HepG2 (cell line): ENCODE results near the gene FGGY. TPM values are rescaled to one million over a fixed set of nuclear protein-coding genes. Genes with fewer than 3 reads are reported as not detected.

Experiments used
- ATAC-seq: fragments of 200-7000 bp; cut with Tn5 transposase; 3 replicates; pipeline ENCODE4 v1.9.1; 2020; ENCODE audit warnings: mild to moderate bottlenecking, moderate library complexity
- Bru-seq: library from RNA; stranded (reverse); fragments of 400-500 nt; gene quantifications from one replicate; lab custom pipeline; 2021; lab: Mats Ljungman, UMichigan
- BruChase-seq, 2 experiments: library from RNA; stranded (reverse); fragments of 400-500 nt; gene quantifications; one replicate each; lab custom pipeline; 2021; lab: Mats Ljungman, UMichigan
- BruUV-seq: library from RNA; stranded (reverse); fragments of 400-500 nt; replicated peaks from 2 replicates; lab custom pipeline; 2021; lab: Mats Ljungman, UMichigan
- CTCF ChIA-PET: fragments of 300-600 bp; formaldehyde crosslinking; extraction: SDS; loops from one replicate; lab custom pipeline; 2021; ENCODE audit warnings: low total read pairs, inconsistent platforms, low intra/inter-chr PET ratio; lab: Yijun Ruan, JAX
- POLR2A ChIA-PET: fragments of 350-600 bp; sonication (Branson Sonifier 250); formaldehyde crosslinking; loops from one replicate; lab custom pipeline; 2020; ENCODE audit warnings: antibody characterized with exemption, inconsistent platforms; lab: Yijun Ruan, JAX
- DNase-seq: peaks from one replicate; pipeline ENCODE4 v3.0.0-alpha.2; 2015; ENCODE audit warnings: low spot score
- FAIRE-seq: peaks from 3 replicates; lab custom pipeline; 2011; peaks lifted over from hg19 to GRCh38; lab: Jason Lieb, UNC
- H2AFZ ChIP-seq: one replicate; pipeline ENCODE4 v1.6.1; 2011; ENCODE audit warnings: low read length, inconsistent platforms
- H3K27ac ChIP-seq: fragments of 300-600 bp; 3 replicates; pipeline ENCODE4 v1.8.0; 2011; ENCODE audit warnings: mixed run types, mild to moderate bottlenecking, mixed read lengths, low read length, inconsistent platforms; ENCODE audit not compliant: insufficient read depth; ENCODE audit errors: extremely low read length
- H3K27me3 ChIP-seq, 2 experiments: fragments of 200-600 bp in 1 of 2; 2 replicates in 1 of 2; 3 replicates in 1 of 2; pipeline versions ENCODE4 v1.6.0 to v1.8.0; 2011; ENCODE audit warnings: low read length in 2 of 2, mild to moderate bottlenecking in 2 of 2, moderate library complexity in 2 of 2, inconsistent platforms in 1 of 2; ENCODE audit not compliant: insufficient read depth in 2 of 2, control insufficient read depth in 1 of 2
- H3K36me3 ChIP-seq, 2 experiments: fragments of 200-600 bp in 1 of 2; replicated peaks in 1 of 2; 2 replicates in 1 of 2; 3 replicates in 1 of 2; pipeline versions ENCODE4 v1.5.1 to v1.8.0; 2011; ENCODE audit warnings: low read length in 2 of 2, inconsistent platforms in 1 of 2; ENCODE audit not compliant: insufficient read depth in 2 of 2, control insufficient read depth in 1 of 2
- H3K4me1 ChIP-seq: 2 replicates; pipeline ENCODE4 v1.5.1; 2012; ENCODE audit warnings: low read length, inconsistent platforms; ENCODE audit not compliant: insufficient read depth
- H3K4me2 ChIP-seq: 2 replicates; pipeline ENCODE4 v1.6.0; 2011; ENCODE audit warnings: low read depth, low read length, inconsistent platforms
- H3K4me3 ChIP-seq, 3 experiments: fragments of 200-600 bp in 1 of 3; sonication (generic), shearing (Covaris generic) in 1 of 3; replicated peaks in 1 of 3; 2 replicates each; pipeline ENCODE4 v1.5.1; 2011 to 2016; ENCODE audit warnings: low read length in 3 of 3, inconsistent platforms in 2 of 3, low read depth in 2 of 3, mild to moderate bottlenecking in 2 of 3, control low read depth in 1 of 3, mixed read lengths in 1 of 3; ENCODE audit not compliant: insufficient read depth in 1 of 3
- H3K79me2 ChIP-seq: one replicate; pipeline ENCODE4 v1.6.1; 2011; ENCODE audit warnings: low read length, inconsistent platforms; ENCODE audit not compliant: insufficient read depth
- H3K9ac ChIP-seq: 2 replicates; pipeline ENCODE4 v1.6.0; 2011; ENCODE audit warnings: mild to moderate bottlenecking, low read depth, low read length, inconsistent platforms; ENCODE audit not compliant: insufficient read depth
- H3K9me3 ChIP-seq: 2 replicates; pipeline ENCODE4 v1.5.1; 2012; ENCODE audit warnings: mild to moderate bottlenecking, low read length
- H4K20me1 ChIP-seq: 2 replicates; pipeline ENCODE4 v1.6.0; 2011; ENCODE audit warnings: inconsistent platforms, mild to moderate bottlenecking, low read length, moderate library complexity; ENCODE audit not compliant: insufficient read depth
- ATF1 ChIP-seq: IDR thresholded peaks from 2 replicates; pipeline ENCODE4 v1.6.1; 2016; ENCODE audit warnings: mild to moderate bottlenecking, control low read depth
- BCL3 ChIP-seq: sonication (generic); formaldehyde crosslinking; IDR thresholded peaks from 2 replicates; pipeline ENCODE4 v1.5.1; 2020; ENCODE audit warnings: mild to moderate bottlenecking, missing genetic modification reagents, moderate library complexity
- DPF2 ChIP-seq: sonication (generic); formaldehyde crosslinking; IDR thresholded peaks from 2 replicates; pipeline ENCODE4 v1.4.0; 2020; ENCODE audit warnings: mild to moderate bottlenecking, low read depth, missing genetic modification reagents, borderline replicate concordance
- HOXA5 ChIP-seq: sonication (generic); formaldehyde crosslinking; IDR thresholded peaks from 2 replicates; pipeline ENCODE4 v1.4.0; 2020; ENCODE audit warnings: missing genetic modification reagents
- MAFG ChIP-seq: sonication (generic); formaldehyde crosslinking; IDR thresholded peaks from 2 replicates; pipeline ENCODE4 v1.5.1; 2020; ENCODE audit warnings: mild to moderate bottlenecking, missing genetic modification reagents
- MLX ChIP-seq: IDR thresholded peaks from 2 replicates; pipeline ENCODE4 v1.6.1; 2016
- SMC3 ChIP-seq: IDR thresholded peaks from 2 replicates; pipeline ENCODE4 v1.6.1; 2011; ENCODE audit warnings: low read length, improper control_type of control experiment
- ZNF230 ChIP-seq: sonication (generic); formaldehyde crosslinking; IDR thresholded peaks from 2 replicates; pipeline ENCODE4 v1.4.0; 2020; ENCODE audit warnings: mild to moderate bottlenecking, missing genetic modification reagents
- WGBS: methylation state at CpG from one replicate; pipeline ENCODE4 v1.1.6; 2017; ENCODE audit warnings: low lambda C conversion rate; 5-methylcytosine and 5-hydroxymethylcytosine counted together
- in situ Hi-C: cut with HindIII; loops from 2 replicates; pipeline ENCODE4 v1.10.0; 2017; ENCODE audit warnings: low pct_unique_long_range_greater_than_20kb; ENCODE audit not compliant: extremely low pct_ligation_motif_present
- intact Hi-C: fragments of 100-400 bp; cut with micrococcal nuclease; formaldehyde crosslinking; loops from one replicate; pipeline ENCODE4 v1.10.0; 2022; ENCODE audit not compliant: unreplicated experiment
- long read RNA-seq, 2 experiments: library from RNA in 1 of 2; library from polyadenylated mRNA in 1 of 2; stranded (forward) in 1 of 2; unstranded in 1 of 2; transcript quantifications; one replicate each; pipeline ENCODE4 v2.0.0, GENCODE V29; 2019 to 2022
- polyA minus RNA-seq, 3 experiments: library from RNA; depleted of rRNA, polyadenylated mRNA; stranded (reverse); fragments of >200 nt; gene quantifications; 2 replicates each; pipeline ENCODE4 v1.2.3, GENCODE V29; 2011; ENCODE audit warnings: low replicate concordance in 1 of 3
- polyA plus RNA-seq, 8 experiments: library from polyadenylated mRNA; depleted of rRNA in 3 of 8; stranded (reverse) in 7 of 8; unstranded in 1 of 8; fragments of >200 nt; fragmentation: Illumina TruSeq in 4 of 8; extraction: Trizol in 4 of 8; gene quantifications; 2 replicates each; pipeline versions ENCODE4 v1.2.1 to v1.2.3, GENCODE V29; 2011 to 2016; ENCODE audit warnings: low read depth in 4 of 8, missing spikeins in 1 of 8, mixed read lengths in 1 of 8; ENCODE audit not compliant: insufficient read depth in 1 of 8
- total RNA-seq, 5 experiments: library from RNA; depleted of rRNA; stranded (reverse); fragments of >200 nt; fragmentation: Illumina TruSeq; extraction: Trizol; gene quantifications; 2 replicates each; pipeline ENCODE4 v1.2.3, GENCODE V29; 2016; ENCODE audit warnings: low read depth in 1 of 5

Gene FGGY
- total RNA-seq (2016; rRNA removed; fragmentation: Illumina TruSeq; extraction: Trizol) (15.7 and 20.0 TPM in 2 replicates), polyA plus RNA-seq (2011; rRNA removed) (25.6 and 27.5 TPM in 2 replicates), polyA minus RNA-seq (2011; rRNA and poly(A)+ RNA removed; ENCODE audit: low replicate concordance) (11.3 and 53.1 TPM in 2 replicates), Bru-seq, nascent RNA (percentile 47 among the genes with signal in this experiment), BruChase-seq, experiment 1, labeled RNA remaining after a 6-hour chase (percentile 37 among the genes with signal in this experiment), BruChase-seq, experiment 2, labeled RNA remaining after a 2-hour chase (percentile 47 among the genes with signal in this experiment)
- total RNA-seq (2016; cell fraction: cytosol; rRNA removed; fragmentation: Illumina TruSeq; extraction: Trizol; ENCODE audit: low read depth): 59.4 and 62.1 TPM in 2 replicates
- 16.5 and 19.6 TPM in 2 replicates for total RNA-seq (2016; cell fraction: insoluble cytoplasmic fraction; rRNA removed; fragmentation: Illumina TruSeq; extraction: Trizol)
- total RNA-seq (2016; cell fraction: membrane; rRNA removed; fragmentation: Illumina TruSeq; extraction: Trizol): 19.5 and 21.4 TPM in 2 replicates
- 16.9 and 19.5 TPM in 2 replicates for total RNA-seq (2016; cell fraction: nucleus; rRNA removed; fragmentation: Illumina TruSeq; extraction: Trizol)
- 26.7 and 28.9 TPM in 2 replicates for polyA plus RNA-seq (2011; cell fraction: cytosol; rRNA removed)
- 13.2 and 13.8 TPM in 2 replicates for polyA plus RNA-seq (2011; cell fraction: nucleus; rRNA removed)
- polyA plus RNA-seq (2012): 19.3 and 23.4 TPM in 2 replicates
- 6.2 and 8.4 TPM in 2 replicates for polyA plus RNA-seq (2016; cell fraction: cytosol; fragmentation: Illumina TruSeq; extraction: Trizol; ENCODE audit: low read depth)
- 13.0 and 14.8 TPM in 2 replicates for polyA plus RNA-seq (2016; cell fraction: insoluble cytoplasmic fraction; fragmentation: Illumina TruSeq; extraction: Trizol; ENCODE audit: low read depth)
- polyA plus RNA-seq (2016; cell fraction: membrane; fragmentation: Illumina TruSeq; extraction: Trizol; ENCODE audit: low read depth): 9.0 and 11.2 TPM in 2 replicates
- polyA plus RNA-seq (2016; cell fraction: nucleus; fragmentation: Illumina TruSeq; extraction: Trizol; ENCODE audit: insufficient read depth, low read depth): 7.0 and 8.3 TPM in 2 replicates
- polyA minus RNA-seq (2011; cell fraction: cytosol; rRNA and poly(A)+ RNA removed): 9.6 and 14.5 TPM in 2 replicates
- 62.8 and 75.2 TPM in 2 replicates for polyA minus RNA-seq (2011; cell fraction: nucleus; rRNA and poly(A)+ RNA removed)
- long read RNA-seq, experiment 1, partial matches to known transcripts: 7 of 16 reads
- long read RNA-seq, experiment 1, other reads (novel, unspliced or antisense): 7 of 16 reads
- long read RNA-seq, experiment 2, partial matches to known transcripts: 8 of 15 reads
- long read RNA-seq, experiment 2, other reads (novel, unspliced or antisense): 6 of 15 reads

GRCh38 chr1:59296358-59297256 is at the start of gene FGGY:
Gene FGGY, plus strand, starts transcription at chr1:59297094. Its CDS starts 24,456 bp downstream, at chr1:59321550.
- intact Hi-C loops (loop anchor here (1.0 to 10.0 kb wide), 7 partner anchors 84 to 512 kb away; partner anchors contain the start of gene JUN), in situ Hi-C loops (loop anchor here (10.0 kb wide), 3 partner anchors 258 to 512 kb away; partner anchors contain the start of gene JUN)
- Histone ChIP-seq H3K27me3 (no peaks in the 10 kb centered on the region; a peak in 1 of 5 replicates), H3K36me3 (no peaks in the 10 kb centered on the region), H3K79me2 (no peaks in the 10 kb centered on the region), H3K9ac (peak within 1 kb of the TSS; percentile 91), H3K9me3 (no peaks in the 10 kb centered on the region), H3K27ac (peak within 1 kb of the TSS; percentile 93), H4K20me1 (no peaks in the 10 kb centered on the region), H3K4me2 (peak within 1 kb of the TSS; percentile 89), H3K4me1 (peaks cover 53% of the 10 kb centered on the region), H2AFZ (peak within 1 kb of the TSS; percentile 60), H3K4me3 (peak within 1 kb of the TSS; percentile 59 to 85 (median 82))
- 1% methylated on average over 22 of the region's 78 CpGs for WGBS
- CTCF ChIA-PET: interaction anchor here (0.9 kb wide), 1 partner anchor 401 kb away, joined by 4 read pairs; no protein-coding TSS in a partner anchor
- peak; percentile 96 for DNase-seq
- BruUV-seq: no TSS peak
- peak; percentile 95 for ATAC-seq
- FAIRE-seq: no peak
- POLR2A ChIA-PET: interaction anchor here (0.6 to 2.8 kb wide), 27 partner anchors 10 to 517 kb away, joined by 3 to 27 read pairs (median 5); partner anchors contain the start of gene JUN
- TF ChIP-seq ZNF230 (no peak), SMC3 (no peak), MAFG (no peak), BCL3 (0 out of 2 replicates have a peak, but pooled peaks have one; percentile 50), MLX (CRISPR knock-in tag) (peak; percentile 38; the same call in 1 of the 2 replicates), ATF1 (no peak), HOXA5 (CRISPR knock-in tag) (no peak), DPF2 (CRISPR knock-in tag) (0 out of 2 replicates have a peak, but pooled peaks have one; percentile 16)
